ENCODE data around the gene TFCP2L1.

- TF ChIP-seq CTCF (IDR thresholded peaks at IDR 0.05), result no peak
- no peak for TF ChIP-seq POLR2A (IDR thresholded peaks at IDR 0.05)
- TF ChIP-seq POLR2AphosphoS5 (IDR thresholded peaks at IDR 0.05), result no peak
These were observed 28.1 kb downstream of the TFCP2L1 start for GRCh38 chr2:121256720-121257479.
